Left lung (tissue), 10 donors: ENCODE measurements around the gene PARP14. TPM values are rescaled to one million over a fixed set of nuclear protein-coding genes. Genes with fewer than 3 reads are reported as not detected.
"Not testable (repeated sequence)": the region's sequence is repeated elsewhere in the genome, so short reads cannot be mapped to it uniquely, and the experiment has no call there.

ENCODE experiments used
- ATAC-seq: fragments of 200-7000 bp; cut with Tn5 transposase; one replicate; pipeline ENCODE4 v1.9.1; 2020; ENCODE audit warnings: moderate library complexity
- DNase-seq, 4 donors: peaks; one replicate each; pipeline ENCODE4 v3.0.0-alpha.2; 2013 to 2020
- H3K27ac ChIP-seq, 2 donors: fragments of 200-600 bp; sonication (generic) in 1 of 2; one replicate each; pipeline versions ENCODE4 v1.5.0 to v1.8.0; 2020 to 2021
- H3K27me3 ChIP-seq, 2 donors: fragments of 200-600 bp; sonication (generic) in 1 of 2; one replicate each; pipeline versions ENCODE4 v1.5.0 to v1.8.0; 2020 to 2021
- H3K36me3 ChIP-seq, 2 donors: fragments of 200-600 bp; sonication (generic) in 1 of 2; one replicate each; pipeline versions ENCODE4 v1.5.0 to v1.8.0; 2020 to 2021
- H3K4me1 ChIP-seq, 2 donors: fragments of 200-600 bp; one replicate each; pipeline ENCODE4 v1.8.0; 2021
- H3K4me3 ChIP-seq, 2 donors: fragments of 200-600 bp; sonication (generic) in 1 of 2; one replicate each; pipeline versions ENCODE4 v1.5.0 to v1.8.0; 2020 to 2021; ENCODE audit warnings: mild to moderate bottlenecking in 1 of 2
- H3K9me3 ChIP-seq, 2 donors: fragments of 200-600 bp; sonication (generic) in 1 of 2; one replicate each; pipeline versions ENCODE4 v1.5.0 to v1.8.0; 2020 to 2021
- intact Hi-C, 2 donors: fragments of 100-400 bp; cut with DNase I; formaldehyde crosslinking; loops; one replicate each; pipeline versions ENCODE4 v1.11.2 to v1.14.2; 2022
- polyA plus RNA-seq, 6 donors: library from polyadenylated mRNA; unstranded; fragments of 120-200 nt; gene quantifications; one replicate each; pipeline ENCODE4 v1.2.1, GENCODE V29; 2013; ENCODE audit not compliant: insufficient read length in 6 of 6
- total RNA-seq, 2 donors: library from RNA; stranded (reverse); fragmentation: NEBNext Ultra II Directional; extraction: Animal tissue kit (Norgen Biotek cat#: 25700); gene quantifications; one replicate each; pipeline ENCODE4 v1.2.1, GENCODE V29; 2021
- TF ChIP-seq, protein P1 (sequence below), 2 donors: fragments of 200-600 bp; sonication (generic) in 1 of 2; IDR thresholded peaks; one replicate each; pipeline versions ENCODE4 v1.5.0 to v1.8.0; 2021; ENCODE audit warnings: antibody characterized with exemption in 2 of 2
- donor health status: DM: no; HTN: yes; CAD: no.
- donor health status: DM: no; HTN: no; CAD: no.

The PARP14 gene
- total and polyA plus RNA-seq, 8 donors, result 30.1 to 138 (median 44.7) TPM

DNA sequence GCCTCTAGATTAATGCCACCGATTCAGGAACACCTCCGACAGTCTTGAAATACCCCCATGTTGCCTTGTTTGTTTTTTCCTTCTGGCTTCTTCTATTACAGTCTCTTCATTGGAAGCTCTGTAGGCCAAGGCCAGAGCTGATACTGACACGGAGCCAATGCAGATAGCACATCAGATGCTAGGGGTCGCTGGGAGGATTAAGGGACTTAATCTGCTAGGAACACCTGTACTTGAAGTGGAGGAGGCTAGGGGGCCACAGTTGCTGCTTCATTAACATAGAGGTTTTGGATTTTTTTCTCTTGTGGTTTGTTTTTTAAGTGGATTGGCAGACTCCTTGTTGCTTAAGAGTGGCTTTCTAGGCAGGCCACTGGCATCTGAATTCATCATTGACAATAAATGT is 49.6 kb downstream of the PARP14 start:
- TF ChIP-seq, protein P1, sequence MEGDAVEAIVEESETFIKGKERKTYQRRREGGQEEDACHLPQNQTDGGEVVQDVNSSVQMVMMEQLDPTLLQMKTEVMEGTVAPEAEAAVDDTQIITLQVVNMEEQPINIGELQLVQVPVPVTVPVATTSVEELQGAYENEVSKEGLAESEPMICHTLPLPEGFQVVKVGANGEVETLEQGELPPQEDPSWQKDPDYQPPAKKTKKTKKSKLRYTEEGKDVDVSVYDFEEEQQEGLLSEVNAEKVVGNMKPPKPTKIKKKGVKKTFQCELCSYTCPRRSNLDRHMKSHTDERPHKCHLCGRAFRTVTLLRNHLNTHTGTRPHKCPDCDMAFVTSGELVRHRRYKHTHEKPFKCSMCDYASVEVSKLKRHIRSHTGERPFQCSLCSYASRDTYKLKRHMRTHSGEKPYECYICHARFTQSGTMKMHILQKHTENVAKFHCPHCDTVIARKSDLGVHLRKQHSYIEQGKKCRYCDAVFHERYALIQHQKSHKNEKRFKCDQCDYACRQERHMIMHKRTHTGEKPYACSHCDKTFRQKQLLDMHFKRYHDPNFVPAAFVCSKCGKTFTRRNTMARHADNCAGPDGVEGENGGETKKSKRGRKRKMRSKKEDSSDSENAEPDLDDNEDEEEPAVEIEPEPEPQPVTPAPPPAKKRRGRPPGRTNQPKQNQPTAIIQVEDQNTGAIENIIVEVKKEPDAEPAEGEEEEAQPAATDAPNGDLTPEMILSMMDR (IDR thresholded peaks at IDR 0.05), result no peak
- H3K36me3 ChIP-seq, result peaks cover 3 to 35% of the 10 kb centered on the region in 2 donors
- intact Hi-C loops, result no loop called here
- no peaks in the 10 kb centered on the region for H3K27me3 ChIP-seq
- H3K4me3 ChIP-seq, result no peak overlapping the region
- no peak overlapping the region for H3K27ac ChIP-seq
- no peak for DNase-seq
- no peaks in the 10 kb centered on the region for H3K9me3 ChIP-seq
- no peaks in the 10 kb centered on the region for H3K4me1 ChIP-seq
- no peak for ATAC-seq

GRCh38 chr3:122732682-122733525 is 52.3 kb downstream of the PARP14 start:
- intact Hi-C loops, H3K4me1 ChIP-seq, H3K9me3 ChIP-seq, DNase-seq, H3K27me3 ChIP-seq, H3K4me3 ChIP-seq, ATAC-seq, H3K27ac ChIP-seq: not testable (repeated sequence)
- peaks cover 3 to 30% of the 10 kb centered on the region in 2 donors for H3K36me3 ChIP-seq

DNA sequence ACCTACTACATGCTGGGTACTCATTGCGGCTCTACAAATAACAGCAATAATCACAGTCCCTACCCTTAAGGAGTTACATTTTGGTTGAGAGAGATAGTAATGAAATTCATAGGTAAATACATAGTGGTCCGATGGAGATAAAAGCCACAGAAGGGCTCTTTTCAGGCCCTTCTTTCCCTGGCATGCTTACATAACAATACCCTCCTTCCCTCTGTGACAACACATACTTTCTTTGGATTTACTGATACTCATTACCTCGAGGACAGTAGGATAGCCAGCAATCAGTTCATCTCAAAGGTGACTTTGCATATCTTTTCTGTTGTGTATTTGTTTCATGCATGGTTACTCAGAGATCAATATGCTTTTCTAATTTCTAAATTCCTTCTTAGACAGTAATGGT is 58.5 kb downstream of the PARP14 start:
- intact Hi-C loops, result no loop called here
- DNase-seq (no peak), ATAC-seq (no peak)
- H3K27ac ChIP-seq, result no peak overlapping the region
- H3K36me3 ChIP-seq, result peaks cover 0 to 33% of the 10 kb centered on the region in 2 donors
- no peak overlapping the region for H3K4me3 ChIP-seq
- no peaks in the 10 kb centered on the region for H3K9me3 ChIP-seq
- no peaks in the 10 kb centered on the region for H3K27me3 ChIP-seq
- H3K4me1 ChIP-seq, result no peaks in the 10 kb centered on the region
- TF ChIP-seq, protein P1 (IDR thresholded peaks at IDR 0.05), result no peak

DNA sequence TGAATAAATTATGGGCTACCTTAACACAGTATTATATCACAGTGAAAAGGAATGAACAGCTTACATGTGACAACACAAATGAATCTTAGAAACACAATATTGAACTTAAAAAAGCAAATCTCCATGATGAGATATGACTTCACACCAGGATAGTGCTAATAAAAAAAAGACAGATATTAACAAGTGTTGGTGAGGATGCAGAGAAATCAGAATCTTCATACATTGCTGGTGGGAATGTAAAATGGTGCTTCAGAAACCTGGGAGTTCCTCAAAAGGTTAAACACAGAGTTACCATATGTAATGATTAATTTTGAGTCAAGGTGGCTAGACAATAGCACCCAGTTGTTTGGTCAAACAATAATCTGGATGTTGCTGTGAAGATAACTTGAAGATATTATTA is 61.6 kb downstream of the PARP14 start:
- intact Hi-C loops, result no loop called here
- Histone ChIP-seq H3K36me3 (peaks cover 0 to 33% of the 10 kb centered on the region in 2 donors), H3K4me1 (no peaks in the 10 kb centered on the region), H3K4me3 (no peak overlapping the region), H3K9me3 (no peaks in the 10 kb centered on the region), H3K27me3 (no peaks in the 10 kb centered on the region), H3K27ac (no peak overlapping the region)
- ATAC-seq, result no peak
- TF ChIP-seq, protein P1 (IDR thresholded peaks at IDR 0.05), result no peak
- DNase-seq, result no peak

GRCh38 chr3:122743581-122744120 is 63.0 kb downstream of the PARP14 start:
- H3K27me3 ChIP-seq, result no peaks in the 10 kb centered on the region
- ATAC-seq, result no peak
- H3K36me3 ChIP-seq, result peaks cover 0 to 33% of the 10 kb centered on the region in 2 donors
- H3K27ac ChIP-seq, result no peak overlapping the region
- H3K9me3 ChIP-seq, result no peaks in the 10 kb centered on the region
- no peak for DNase-seq
- H3K4me3 ChIP-seq, result no peak overlapping the region
- no peaks in the 10 kb centered on the region for H3K4me1 ChIP-seq
- intact Hi-C loops, result no loop called here
- TF ChIP-seq, protein P1 (IDR thresholded peaks at IDR 0.05), result no peak
